GM18517 (cell line): Measurements from ENCODE around the gene DAG1.

ENCODE experiments used
- ATAC-seq: cut with Tn5 transposase; IDR thresholded peaks from one replicate; pipeline ENCODE4 v1.9.1; 2021; ENCODE audit warnings: mild to moderate bottlenecking, moderate library complexity; ENCODE audit not compliant: unreplicated experiment

Gene DAG1

GRCh38 chr3:49552087-49552486 is 82.0 kb downstream of the DAG1 start:
- ATAC-seq = no peak

GRCh38 chr3:49553324-49553691 is 83.2 kb downstream of the DAG1 start:
- ATAC-seq = no peak

- ATAC-seq = peak; percentile 78
Observed at GRCh38 chr3:49553692-49554632, 83.9 kb downstream of the DAG1 start, which contains the start of gene BSN. TSS of gene BSN (plus strand) at chr3:49554477. CDS start at chr3:49554603, 126 bp downstream.

GRCh38 chr3:49554633-49555265 is 84.7 kb downstream of the DAG1 start:
- ATAC-seq = peak; percentile 47

- no peak for ATAC-seq
Observed at GRCh38 chr3:49556500-49557275, 86.6 kb downstream of the DAG1 start.

- no peak for ATAC-seq
Observed at GRCh38 chr3:49563040-49563578, 93.0 kb downstream of the DAG1 start.

- ATAC-seq = no peak
Observed at GRCh38 chr3:49563766-49564165, 93.7 kb downstream of the DAG1 start.

GRCh38 chr3:49566312-49566711 is 96.2 kb downstream of the DAG1 start:
- ATAC-seq = no peak

- ATAC-seq = no peak
Observed at GRCh38 chr3:49567406-49567805, 97.3 kb downstream of the DAG1 start.

- ATAC-seq = no peak
Observed at GRCh38 chr3:49568965-49569364, 98.9 kb downstream of the DAG1 start.

- ATAC-seq = no peak
Observed at GRCh38 chr3:49570028-49570654, 100.1 kb downstream of the DAG1 start.

GRCh38 chr3:49582177-49582576 is 112.1 kb downstream of the DAG1 start:
- no peak for ATAC-seq
